ENCODE results near the gene MMP24. TPM values are rescaled to one million over a fixed set of nuclear protein-coding genes. Genes with fewer than 3 reads are reported as not detected.
A peak's percentile ranks its signal among the peaks of the same experiment; 100 is the strongest.

MMP24 gene

GRCh38 chr20:35326021-35326739, 99.7 kb downstream of the MMP24 start:
- Histone ChIP-seq H3K9ac (ENCODE audit: low read depth, low read length, poor library complexity) (no peak overlapping the region), H3K4ac (ENCODE audit: low read length) (no peak overlapping the region), H3K27me3 (ENCODE audit: control insufficient read depth in 3 of 3, insufficient read depth in 3 of 3, low read depth in 1 of 3, low read length in 3 of 3) (no peaks in the 10 kb centered on the region), H3K14ac (ENCODE audit: low read length) (no peak overlapping the region), H3K36me3 (replicated peaks in 1 of 2; ENCODE audit: control insufficient read depth in 2 of 2, insufficient read depth in 2 of 2, low read length in 2 of 2) (no peaks in the 10 kb centered on the region), H3K4me3 (ENCODE audit: low read length in 2 of 2) (no peak overlapping the region), H4K91ac (ENCODE audit: low read depth, low read length, poor library complexity) (no peak overlapping the region), H2BK5ac (ENCODE audit: low read length) (no peak overlapping the region), H3K4me2 (ENCODE audit: insufficient read depth, low read length, poor library complexity, severe bottlenecking) (no peak overlapping the region), H2BK12ac (ENCODE audit: low read length) (no peak overlapping the region), H2BK15ac (ENCODE audit: low read length) (no peak overlapping the region), H3K18ac (ENCODE audit: low read length) (no peak overlapping the region), H3K27ac (replicated peaks; ENCODE audit: low read length) (no peak overlapping the region), H3K23ac (ENCODE audit: low read depth, low read length, poor library complexity) (no peak overlapping the region), H3K9me3 (replicated peaks in 1 of 2; ENCODE audit: control insufficient read depth in 2 of 2, insufficient read depth in 1 of 2, low read depth in 1 of 2, low read length in 2 of 2) (no peaks in the 10 kb centered on the region), H2AK5ac (ENCODE audit: low read depth, low read length) (no peak overlapping the region), H3K79me1 (ENCODE audit: low read depth, low read length) (no peaks in the 10 kb centered on the region), H3K4me1 (ENCODE audit: control insufficient read depth in 2 of 2, insufficient read depth in 1 of 2, low read depth in 1 of 2, low read length in 2 of 2) (peaks cover 4 to 13% of the 10 kb centered on the region in 2 donors), H4K8ac (ENCODE audit: low read depth, low read length) (no peak overlapping the region), H2BK120ac (ENCODE audit: low read depth, low read length) (no peak overlapping the region), H2AFZ (ENCODE audit: low read length) (peak overlapping the region; percentile 78)
- WGBS, 2 donors (ENCODE audit: extremely low coverage in 2 of 2, insufficient read length in 2 of 2, insufficient replicate concordance in 1 of 2): no CpG with 5 or more reads among the region's 11 CpGs
- DNase-seq (ENCODE audit: low spot score): no peak

Small RNA genes within 50 kb of the gene (small RNA-seq; reads per million reads assigned to genes)
- gene MT1P3 (ENCODE audit: insufficient read depth): not detected
- not detected for gene RNA5SP483 (ENCODE audit: insufficient read depth)
